IgD-negative memory B cell (primary cell): Measurements from ENCODE around the gene MTARC2. TPM values are rescaled to one million over a fixed set of nuclear protein-coding genes. Genes with fewer than 3 reads are reported as not detected.
"Not testable (repeated sequence)": the region's sequence is repeated elsewhere in the genome, so short reads cannot be mapped to it uniquely, and the experiment has no call there.

Experiments
- H3K27ac Mint-ChIP-seq, 3 donors: one replicate each; pipeline ENCODE4 v1.8.0; 2020 to 2022; ENCODE audit warnings: mild to moderate bottlenecking in 3 of 3, mixed read lengths in 3 of 3, moderate library complexity in 1 of 3
- H3K27me3 Mint-ChIP-seq: one replicate; pipeline ENCODE4 v1.8.0; 2021; ENCODE audit warnings: mixed read lengths
- H3K36me3 Mint-ChIP-seq: one replicate; pipeline ENCODE4 v1.8.0; 2020; ENCODE audit warnings: mild to moderate bottlenecking, mixed read lengths
- H3K4me1 Mint-ChIP-seq, 3 donors: one replicate each; pipeline ENCODE4 v1.8.0; 2020 to 2022; ENCODE audit warnings: mixed read lengths in 3 of 3, mild to moderate bottlenecking in 1 of 3
- H3K4me3 Mint-ChIP-seq, 4 donors: one replicate each; pipeline ENCODE4 v1.8.0; 2020 to 2022; ENCODE audit warnings: mild to moderate bottlenecking in 4 of 4, mixed read lengths in 4 of 4, moderate library complexity in 3 of 4
- H3K9me3 Mint-ChIP-seq, 3 donors: one replicate each; pipeline ENCODE4 v1.8.0; 2020 to 2021; ENCODE audit warnings: mixed read lengths in 3 of 3, mild to moderate bottlenecking in 1 of 3
- polyA plus RNA-seq: library from polyadenylated mRNA; unstranded; fragments of 300-500 nt; fragmentation: Illumina TruSeq; gene quantifications from one replicate; pipeline ENCODE4 v1.2.3, GENCODE V29; 2021

Gene MTARC2
- polyA plus RNA-seq, 1 donor from 2014 or later: 11.4 TPM

GRCh38 chr1:220715986-220716385 is 32.1 kb upstream of the MTARC2 start:
- not testable (repeated sequence) for H3K27me3 Mint-ChIP-seq, H3K36me3 Mint-ChIP-seq, H3K4me3 Mint-ChIP-seq, H3K27ac Mint-ChIP-seq, H3K9me3 Mint-ChIP-seq
- H3K4me1 Mint-ChIP-seq: peaks cover 7 to 13% (median 8%) of the 10 kb centered on the region in 3 donors

- Mint-ChIP-seq H3K9me3 (peaks cover 0 to 9% (median 6%) of the 10 kb centered on the region in 3 donors), H3K27ac (no peak overlapping the region), H3K27me3 (peaks cover 1% of the 10 kb centered on the region), H3K4me3 (peak overlapping the region in 1 of 4 donors; percentile 67), H3K4me1 (peaks cover 0 to 7% (median 2%) of the 10 kb centered on the region in 3 donors), H3K36me3 (no peaks in the 10 kb centered on the region)
These were observed 30.1 kb upstream of the MTARC2 start for GRCh38 chr1:220717800-220718640.

GRCh38 chr1:220721266-220721665 is 26.9 kb upstream of the MTARC2 start:
- not testable (repeated sequence) for H3K27ac Mint-ChIP-seq, H3K9me3 Mint-ChIP-seq, H3K4me1 Mint-ChIP-seq, H3K36me3 Mint-ChIP-seq, H3K27me3 Mint-ChIP-seq, H3K4me3 Mint-ChIP-seq

- Mint-ChIP-seq H3K4me1 (peaks cover 0 to under 1% (median 0%) of the 10 kb centered on the region in 3 donors), H3K27ac (no peak overlapping the region), H3K36me3 (no peaks in the 10 kb centered on the region), H3K4me3 (no peak overlapping the region), H3K27me3 (peaks cover 2% of the 10 kb centered on the region), H3K9me3 (no peaks in the 10 kb centered on the region)
These were observed 21.5 kb upstream of the MTARC2 start for GRCh38 chr1:220726634-220727033.

- H3K27ac Mint-ChIP-seq: no peak overlapping the region
- no peaks in the 10 kb centered on the region for H3K36me3 Mint-ChIP-seq
These were observed 20.6 kb upstream of the MTARC2 start for GRCh38 chr1:220727519-220727918.

GRCh38 chr1:220730486-220730885 is 17.6 kb upstream of the MTARC2 start:
- H3K27me3 Mint-ChIP-seq: peaks cover 2% of the 10 kb centered on the region
- peaks cover 11 to 16% (median 14%) of the 10 kb centered on the region in 3 donors for H3K4me1 Mint-ChIP-seq
- no peaks in the 10 kb centered on the region for H3K9me3 Mint-ChIP-seq
- H3K36me3 Mint-ChIP-seq: no peaks in the 10 kb centered on the region
- H3K27ac Mint-ChIP-seq: no peak overlapping the region
- H3K4me3 Mint-ChIP-seq: no peak overlapping the region

More at GRCh38 chr1:220727519-220727918, 20.6 kb upstream of the MTARC2 start:
- Mint-ChIP-seq H3K27me3 (peaks cover 2% of the 10 kb centered on the region), H3K9me3 (no peaks in the 10 kb centered on the region), H3K4me3 (no peak overlapping the region), H3K4me1 (peaks cover 5 to 8% (median 6%) of the 10 kb centered on the region in 3 donors)

- Mint-ChIP-seq H3K36me3 (no peaks in the 10 kb centered on the region), H3K4me1 (peaks cover 11 to 22% (median 16%) of the 10 kb centered on the region in 3 donors), H3K27ac (peak overlapping the region in 1 of 3 donors; percentile 34), H3K27me3 (peaks cover under 1% of the 10 kb centered on the region), H3K9me3 (no peaks in the 10 kb centered on the region), H3K4me3 (peak overlapping the region in 1 of 4 donors; percentile 20)
These were observed 16.0 kb upstream of the MTARC2 start for GRCh38 chr1:220732137-220732536.

- peak overlapping the region in 1 of 4 donors; percentile 28 for H3K4me3 Mint-ChIP-seq
- no peaks in the 10 kb centered on the region for H3K27me3 Mint-ChIP-seq
- H3K9me3 Mint-ChIP-seq: no peaks in the 10 kb centered on the region
- H3K27ac Mint-ChIP-seq: peak overlapping the region in 2 of 3 donors; percentile 61 to 65
- H3K36me3 Mint-ChIP-seq: no peaks in the 10 kb centered on the region
- peaks cover 11 to 26% (median 17%) of the 10 kb centered on the region in 3 donors for H3K4me1 Mint-ChIP-seq
These were observed 15.5 kb upstream of the MTARC2 start for GRCh38 chr1:220732621-220733020.

GRCh38 chr1:220733086-220733601 is 15.0 kb upstream of the MTARC2 start:
- peak overlapping the region; percentile 28 to 89 (median 52) for H3K4me3 Mint-ChIP-seq

GRCh38 chr1:220734571-220735326 is 13.4 kb upstream of the MTARC2 start:
- Mint-ChIP-seq H3K27ac (no peak overlapping the region), H3K4me1 (peaks cover 11 to 26% (median 17%) of the 10 kb centered on the region in 3 donors), H3K27me3 (no peaks in the 10 kb centered on the region), H3K9me3 (no peaks in the 10 kb centered on the region), H3K4me3 (no peak overlapping the region), H3K36me3 (no peaks in the 10 kb centered on the region)

More at GRCh38 chr1:220733086-220733601, 15.0 kb upstream of the MTARC2 start:
- no peaks in the 10 kb centered on the region for H3K36me3 Mint-ChIP-seq
- no peaks in the 10 kb centered on the region for H3K27me3 Mint-ChIP-seq
- H3K27ac Mint-ChIP-seq: peak overlapping the region; percentile 61 to 83 (median 65)
- H3K9me3 Mint-ChIP-seq: no peaks in the 10 kb centered on the region
- H3K4me1 Mint-ChIP-seq: peaks cover 11 to 26% (median 17%) of the 10 kb centered on the region in 3 donors

- Mint-ChIP-seq H3K27ac (peak overlapping the region in 1 of 3 donors; percentile 63), H3K4me1 (peaks cover 11 to 26% (median 17%) of the 10 kb centered on the region in 3 donors)
- not testable (repeated sequence) for H3K36me3 Mint-ChIP-seq, H3K9me3 Mint-ChIP-seq, H3K27me3 Mint-ChIP-seq, H3K4me3 Mint-ChIP-seq
These were observed 11.8 kb upstream of the MTARC2 start for GRCh38 chr1:220736283-220736682.

- H3K27me3 Mint-ChIP-seq: peaks cover 2% of the 10 kb centered on the region
These were observed 6.8 kb upstream of the MTARC2 start for GRCh38 chr1:220741349-220741748.

GRCh38 chr1:220741825-220742224 is 6.3 kb upstream of the MTARC2 start:
- no peak overlapping the region for H3K4me3 Mint-ChIP-seq
- peaks cover 2 to 7% (median 3%) of the 10 kb centered on the region in 3 donors for H3K4me1 Mint-ChIP-seq
- no peaks in the 10 kb centered on the region for H3K36me3 Mint-ChIP-seq
- no peak overlapping the region for H3K27ac Mint-ChIP-seq
- H3K27me3 Mint-ChIP-seq: peaks cover 2% of the 10 kb centered on the region
- H3K9me3 Mint-ChIP-seq: no peaks in the 10 kb centered on the region

More at GRCh38 chr1:220741349-220741748, 6.8 kb upstream of the MTARC2 start:
- no peak overlapping the region for H3K4me3 Mint-ChIP-seq
- H3K36me3 Mint-ChIP-seq: no peaks in the 10 kb centered on the region
- no peaks in the 10 kb centered on the region for H3K9me3 Mint-ChIP-seq
- H3K4me1 Mint-ChIP-seq: peaks cover 2 to 10% (median 3%) of the 10 kb centered on the region in 3 donors
- H3K27ac Mint-ChIP-seq: no peak overlapping the region

GRCh38 chr1:220742520-220742919 is 5.6 kb upstream of the MTARC2 start:
- Mint-ChIP-seq H3K27me3 (peaks cover 2% of the 10 kb centered on the region), H3K27ac (no peak overlapping the region), H3K4me3 (no peak overlapping the region), H3K36me3 (no peaks in the 10 kb centered on the region), H3K9me3 (no peaks in the 10 kb centered on the region), H3K4me1 (peaks cover 2 to 5% (median 2%) of the 10 kb centered on the region in 3 donors)

GRCh38 chr1:220746851-220747250 is 1.3 kb upstream of the MTARC2 start:
- H3K9me3 Mint-ChIP-seq: no peaks in the 10 kb centered on the region
- H3K36me3 Mint-ChIP-seq: no peaks in the 10 kb centered on the region
- peaks cover 5% of the 10 kb centered on the region for H3K27me3 Mint-ChIP-seq
- H3K4me1 Mint-ChIP-seq: peaks cover 19 to 32% (median 23%) of the 10 kb centered on the region in 3 donors
- no peak overlapping the region for H3K27ac Mint-ChIP-seq
- H3K4me3 Mint-ChIP-seq: peak overlapping the region in 1 of 4 donors; percentile 77
